ENCODE data around the gene ENOX2. TPM values are rescaled to one million over a fixed set of nuclear protein-coding genes. Genes with fewer than 3 reads are reported as not detected.

The ENOX2 gene
- total RNA-seq, 1 donor from 2014 or later = 15.4 TPM

GRCh38 chrX:130788786-130789581, 114.0 kb downstream of the ENOX2 start:
- Mint-ChIP-seq H3K36me3 (ENCODE audit: unreplicated experiment) (no peaks in the 10 kb centered on the region), H3K27me3 (ENCODE audit: unreplicated experiment) (no peaks in the 10 kb centered on the region), H3K4me1 (ENCODE audit: low read depth, unreplicated experiment) (peaks cover 8% of the 10 kb centered on the region), H3K9me3 (ENCODE audit: unreplicated experiment) (no peaks in the 10 kb centered on the region), H3K4me3 (ENCODE audit: unreplicated experiment) (no peak overlapping the region), H3K27ac (ENCODE audit: unreplicated experiment) (no peak overlapping the region)
- no peak for TF ChIP-seq CTCF (IDR thresholded peaks at IDR 0.05; ENCODE audit: partially characterized antibody, unreplicated experiment)
- no peak for DNase-seq

GRCh38 chrX:130786030-130786429, 117.0 kb downstream of the ENOX2 start:
- H3K36me3 Mint-ChIP-seq (ENCODE audit: unreplicated experiment) = no peaks in the 10 kb centered on the region
- no peak for DNase-seq
- no peaks in the 10 kb centered on the region for H3K4me1 Mint-ChIP-seq (ENCODE audit: low read depth, unreplicated experiment)
- H3K27me3 Mint-ChIP-seq (ENCODE audit: unreplicated experiment) = no peaks in the 10 kb centered on the region
- TF ChIP-seq CTCF (IDR thresholded peaks at IDR 0.05; ENCODE audit: partially characterized antibody, unreplicated experiment) = no peak
- no peak overlapping the region for H3K27ac Mint-ChIP-seq (ENCODE audit: unreplicated experiment)
- H3K4me3 Mint-ChIP-seq (ENCODE audit: unreplicated experiment) = no peak overlapping the region
- no peaks in the 10 kb centered on the region for H3K9me3 Mint-ChIP-seq (ENCODE audit: unreplicated experiment)

- H3K36me3 Mint-ChIP-seq (ENCODE audit: unreplicated experiment) = no peaks in the 10 kb centered on the region
- no peaks in the 10 kb centered on the region for H3K9me3 Mint-ChIP-seq (ENCODE audit: unreplicated experiment)
- H3K27ac Mint-ChIP-seq (ENCODE audit: unreplicated experiment) = no peak overlapping the region
- H3K27me3 Mint-ChIP-seq (ENCODE audit: unreplicated experiment) = no peaks in the 10 kb centered on the region
- no peaks in the 10 kb centered on the region for H3K4me1 Mint-ChIP-seq (ENCODE audit: low read depth, unreplicated experiment)
- no peak for DNase-seq
- TF ChIP-seq CTCF (IDR thresholded peaks at IDR 0.05; ENCODE audit: partially characterized antibody, unreplicated experiment) = no peak
- H3K4me3 Mint-ChIP-seq (ENCODE audit: unreplicated experiment) = no peak overlapping the region
These were observed 124.2 kb downstream of the ENOX2 start for GRCh38 chrX:130778773-130779172.

- no peak for DNase-seq
- Mint-ChIP-seq H3K9me3 (ENCODE audit: unreplicated experiment) (no peaks in the 10 kb centered on the region), H3K27me3 (ENCODE audit: unreplicated experiment) (no peaks in the 10 kb centered on the region), H3K4me3 (ENCODE audit: unreplicated experiment) (no peak overlapping the region), H3K27ac (ENCODE audit: unreplicated experiment) (no peak overlapping the region), H3K4me1 (ENCODE audit: low read depth, unreplicated experiment) (no peaks in the 10 kb centered on the region), H3K36me3 (ENCODE audit: unreplicated experiment) (no peaks in the 10 kb centered on the region)
- no peak for TF ChIP-seq CTCF (IDR thresholded peaks at IDR 0.05; ENCODE audit: partially characterized antibody, unreplicated experiment)
These were observed 127.2 kb downstream of the ENOX2 start for GRCh38 chrX:130775849-130776248.

DNA sequence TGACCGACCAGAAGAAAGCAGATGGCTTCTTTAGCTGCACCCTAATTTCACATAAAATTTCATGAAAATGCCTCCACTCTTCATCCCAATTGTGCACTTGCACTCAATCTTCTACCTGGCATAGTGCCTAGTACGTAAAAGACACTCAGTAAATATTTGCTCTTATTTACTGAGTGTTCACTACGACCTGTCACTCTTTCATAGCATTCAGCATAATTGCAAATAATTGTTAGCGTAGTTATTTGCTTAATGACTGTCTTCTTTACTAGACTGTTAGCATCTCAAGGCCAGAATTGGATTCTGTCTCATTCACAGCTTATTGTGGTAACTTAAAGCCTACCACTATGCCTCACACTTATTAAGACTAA, 130.2 kb downstream of the ENOX2 start:
- H3K9me3 Mint-ChIP-seq (ENCODE audit: unreplicated experiment) = no peaks in the 10 kb centered on the region
- peak overlapping the region; percentile 18 for H3K27ac Mint-ChIP-seq (ENCODE audit: unreplicated experiment)
- no peak for DNase-seq
- H3K4me3 Mint-ChIP-seq (ENCODE audit: unreplicated experiment) = no peak overlapping the region
- no peaks in the 10 kb centered on the region for H3K27me3 Mint-ChIP-seq (ENCODE audit: unreplicated experiment)
- TF ChIP-seq CTCF (IDR thresholded peaks at IDR 0.05; ENCODE audit: partially characterized antibody, unreplicated experiment) = no peak
- no peaks in the 10 kb centered on the region for H3K36me3 Mint-ChIP-seq (ENCODE audit: unreplicated experiment)
- no peaks in the 10 kb centered on the region for H3K4me1 Mint-ChIP-seq (ENCODE audit: low read depth, unreplicated experiment)

Measured in glutamatergic neuron (in vitro differentiated cells).